Measurements from ENCODE around the gene VAT1L.

VAT1L gene

DNA sequence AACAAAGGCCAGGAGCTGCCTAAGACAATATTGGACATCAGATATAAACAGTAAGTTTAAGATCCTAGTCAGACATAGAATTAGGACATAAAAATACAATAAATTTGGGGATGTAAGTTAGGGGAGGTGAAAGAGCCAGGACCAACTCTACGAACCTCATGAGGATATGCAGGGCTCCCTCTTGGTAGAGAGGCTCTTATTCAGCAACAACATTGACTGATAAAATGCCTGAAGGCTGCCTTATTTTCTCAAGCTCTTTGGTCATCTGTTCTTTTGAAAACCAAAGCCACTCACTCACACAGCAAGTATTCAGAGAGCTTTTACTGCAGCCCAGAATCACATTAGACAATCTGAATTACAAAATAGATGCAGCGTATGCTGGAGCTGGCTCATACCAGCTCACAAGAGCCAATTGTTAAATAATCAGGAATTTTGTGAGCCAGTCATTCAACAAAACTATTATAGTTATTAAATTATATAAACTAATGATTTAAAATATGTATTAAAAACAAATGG lies 125.4 kb downstream of the VAT1L start:
- Mint-ChIP-seq H3K4me1 (ENCODE audit: low read depth) (no peaks in the 10 kb centered on the region), H3K4me3 (no peak overlapping the region), H3K27me3 (no peaks in the 10 kb centered on the region), H3K36me3 (ENCODE audit: low read depth) (no peaks in the 10 kb centered on the region), H3K9me3 (no peaks in the 10 kb centered on the region), H3K27ac (no peak overlapping the region)
- intact Hi-C loops (cut with micrococcal nuclease) = no loop called here

DNA sequence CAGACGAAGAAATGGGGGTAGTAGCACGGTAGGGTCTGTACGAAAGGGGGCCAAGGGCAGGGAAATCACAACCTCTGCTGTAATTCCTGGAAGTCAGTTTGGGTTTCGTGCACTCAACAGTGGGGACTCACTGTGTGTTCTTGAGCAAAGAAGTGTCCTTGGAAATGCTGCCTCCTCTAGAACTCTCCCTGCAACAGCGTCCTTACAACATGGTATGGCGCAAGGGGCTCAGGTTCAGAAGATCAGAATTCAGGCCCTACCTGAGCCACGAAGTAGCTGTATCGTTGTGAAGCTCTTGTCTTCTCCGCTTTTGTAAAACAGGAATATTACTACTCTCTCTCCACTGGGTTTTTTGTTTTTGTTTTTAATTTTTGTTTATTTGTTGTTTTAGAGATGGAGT lies 127.7 kb downstream of the VAT1L start:
- intact Hi-C loops (cut with micrococcal nuclease) = no loop called here
- Mint-ChIP-seq H3K9me3 (no peaks in the 10 kb centered on the region), H3K27ac (no peak overlapping the region), H3K4me1 (ENCODE audit: low read depth) (no peaks in the 10 kb centered on the region), H3K36me3 (ENCODE audit: low read depth) (no peaks in the 10 kb centered on the region), H3K4me3 (no peak overlapping the region), H3K27me3 (no peaks in the 10 kb centered on the region)

DNA sequence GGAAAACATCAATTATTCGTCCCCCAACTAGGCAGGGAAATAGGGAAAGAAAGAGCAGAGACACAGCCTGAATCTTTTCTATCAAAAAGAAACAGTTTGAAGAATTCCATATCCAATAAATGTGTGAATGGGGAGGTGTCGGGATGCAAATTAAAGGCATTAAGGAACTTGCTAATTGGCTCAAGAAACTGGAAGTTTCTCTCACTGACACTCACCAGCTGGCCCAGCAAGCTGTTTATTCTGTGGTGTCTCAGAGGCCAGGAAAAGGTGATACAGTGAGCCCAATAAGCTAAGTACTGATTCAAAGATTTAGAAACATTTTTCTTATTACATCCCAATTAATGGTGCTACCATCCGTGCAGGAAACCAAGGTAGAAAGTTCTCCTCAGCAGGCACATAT lies 129.6 kb downstream of the VAT1L start:
- Mint-ChIP-seq H3K9me3 (no peaks in the 10 kb centered on the region), H3K36me3 (ENCODE audit: low read depth) (no peaks in the 10 kb centered on the region), H3K4me1 (ENCODE audit: low read depth) (no peaks in the 10 kb centered on the region), H3K27ac (no peak overlapping the region), H3K4me3 (no peak overlapping the region), H3K27me3 (no peaks in the 10 kb centered on the region)
- intact Hi-C loops (cut with micrococcal nuclease) = no loop called here

DNA sequence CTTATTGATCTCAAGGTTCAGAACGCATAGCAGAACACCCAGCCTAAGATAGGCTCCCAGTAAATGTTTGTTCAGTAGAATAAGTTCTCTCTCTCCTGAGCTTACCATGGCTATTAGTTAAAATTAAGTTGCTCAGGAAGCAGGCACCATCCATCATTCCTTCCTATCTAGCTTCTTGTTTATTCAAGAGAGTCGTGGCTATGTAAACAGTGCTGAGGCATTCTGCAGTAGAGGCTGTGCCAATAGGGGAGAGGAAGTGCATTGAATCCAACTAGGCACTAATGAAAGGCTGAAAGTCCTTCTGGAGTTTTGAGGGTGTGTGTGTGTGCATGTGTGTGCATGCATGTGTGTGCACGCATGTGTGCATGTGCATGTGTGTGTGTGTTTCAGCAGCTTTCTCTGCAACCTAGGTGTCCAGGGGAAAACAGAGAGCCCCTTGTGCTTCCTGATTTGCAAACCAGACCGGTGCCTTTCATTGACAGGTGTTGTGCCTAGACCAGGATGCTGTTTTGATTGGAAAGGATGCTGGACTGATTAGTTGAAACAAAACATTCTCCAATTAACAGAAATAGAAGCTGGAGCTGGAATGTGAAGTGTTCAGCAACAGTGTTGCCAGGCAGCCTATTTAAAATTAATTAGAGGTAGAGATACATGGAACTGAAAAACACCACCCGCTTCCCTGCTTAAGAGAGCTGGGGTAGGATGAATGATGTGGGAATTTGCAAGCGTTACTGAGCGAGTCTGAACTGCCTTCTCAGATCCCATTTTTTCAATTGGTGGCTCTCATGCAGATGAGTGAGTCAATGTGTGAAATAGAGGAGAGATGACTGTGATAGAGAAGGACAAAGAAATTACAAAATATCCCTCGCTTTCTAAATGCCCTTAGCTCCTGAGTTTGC lies 130.7 kb downstream of the VAT1L start:
- Mint-ChIP-seq H3K36me3 (ENCODE audit: low read depth) (no peaks in the 10 kb centered on the region), H3K4me3 (no peak overlapping the region), H3K4me1 (ENCODE audit: low read depth) (no peaks in the 10 kb centered on the region), H3K9me3 (no peaks in the 10 kb centered on the region), H3K27me3 (no peaks in the 10 kb centered on the region), H3K27ac (no peak overlapping the region)
- intact Hi-C loops (cut with micrococcal nuclease) = no loop called here

DNA sequence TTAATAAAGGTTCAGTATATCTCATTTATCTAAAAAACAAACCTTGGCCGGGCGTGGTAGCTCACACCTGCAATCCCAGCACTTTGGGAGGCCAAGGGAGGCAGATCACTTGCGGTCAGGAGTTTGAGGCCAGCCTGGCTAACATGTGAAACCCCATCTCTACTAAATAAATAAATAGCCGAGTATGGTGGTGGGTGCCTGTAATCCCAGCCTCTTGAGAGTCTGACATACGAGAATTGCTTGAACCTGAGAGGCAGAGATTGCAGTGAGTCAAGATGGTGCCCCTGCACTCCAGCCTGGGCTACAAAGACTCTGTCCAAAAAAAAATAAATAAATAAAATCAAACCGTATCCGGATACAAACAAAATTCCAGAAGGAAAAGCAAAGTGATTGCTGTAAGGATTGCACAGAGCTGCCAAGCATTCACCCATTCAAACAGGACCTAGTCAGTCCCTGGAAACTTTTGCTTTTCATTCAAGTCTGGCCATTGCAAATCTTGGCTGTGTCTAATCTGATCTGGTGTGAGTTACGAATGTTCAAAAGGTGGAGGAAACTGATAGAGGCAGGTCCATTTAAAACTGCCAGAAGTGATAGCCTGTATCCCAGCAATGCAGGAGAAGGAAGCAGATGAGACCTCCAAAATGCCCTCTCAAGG lies 131.5 kb downstream of the VAT1L start:
- no peak overlapping the region for H3K27ac Mint-ChIP-seq
- H3K27me3 Mint-ChIP-seq = no peaks in the 10 kb centered on the region
- intact Hi-C loops (cut with micrococcal nuclease) = no loop called here
- no peaks in the 10 kb centered on the region for H3K36me3 Mint-ChIP-seq (ENCODE audit: low read depth)
- no peak overlapping the region for H3K4me3 Mint-ChIP-seq
- H3K4me1 Mint-ChIP-seq (ENCODE audit: low read depth) = no peaks in the 10 kb centered on the region
- H3K9me3 Mint-ChIP-seq = no peaks in the 10 kb centered on the region

DNA sequence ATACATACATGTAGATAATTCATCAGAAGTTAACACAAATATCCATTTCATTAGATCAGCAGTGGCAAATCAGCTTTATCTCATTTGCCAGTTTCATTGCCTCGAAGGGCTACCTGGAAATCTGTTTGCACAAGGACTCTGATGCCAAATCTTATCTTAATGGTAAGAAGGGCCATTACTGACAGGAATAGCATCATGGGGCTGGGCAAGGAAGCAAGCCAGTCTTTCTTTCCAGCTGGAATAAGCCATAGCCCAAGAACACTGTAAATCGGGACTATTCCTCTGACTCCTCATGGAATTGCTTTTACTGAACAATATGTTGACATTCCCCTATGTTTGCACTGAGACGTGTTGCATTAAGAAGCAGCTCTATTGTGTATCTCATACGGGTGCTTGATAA lies 132.6 kb downstream of the VAT1L start:
- intact Hi-C loops (cut with micrococcal nuclease) = no loop called here
- Mint-ChIP-seq H3K4me3 (no peak overlapping the region), H3K36me3 (ENCODE audit: low read depth) (no peaks in the 10 kb centered on the region), H3K4me1 (ENCODE audit: low read depth) (no peaks in the 10 kb centered on the region), H3K9me3 (no peaks in the 10 kb centered on the region), H3K27me3 (no peaks in the 10 kb centered on the region), H3K27ac (no peak overlapping the region)

DNA sequence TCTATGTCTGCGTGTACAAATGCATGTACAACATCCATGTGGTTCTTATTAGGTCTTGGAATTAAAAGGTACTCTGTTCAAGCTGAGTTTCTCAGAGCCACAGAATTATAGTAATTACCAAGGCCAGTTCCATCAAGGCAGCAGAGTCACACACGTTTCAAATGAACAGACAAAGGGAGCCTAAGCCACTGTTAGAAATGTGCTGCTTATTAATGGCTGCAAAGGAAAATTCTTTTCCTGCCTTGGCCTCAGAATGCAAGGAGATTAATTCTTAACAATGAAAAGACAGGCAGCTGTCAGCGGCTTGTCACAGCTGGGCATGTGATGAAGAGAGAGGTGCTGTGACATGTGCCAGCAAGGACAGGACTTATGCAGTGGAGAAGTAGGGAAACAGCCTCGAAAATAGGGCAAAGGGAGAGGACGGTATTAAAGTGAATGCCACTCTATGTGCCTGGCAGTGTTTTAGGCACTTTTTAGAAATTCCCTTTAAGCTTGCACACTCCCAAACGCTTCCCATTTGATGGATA lies 133.9 kb downstream of the VAT1L start:
- Mint-ChIP-seq H3K9me3 (no peaks in the 10 kb centered on the region), H3K4me1 (ENCODE audit: low read depth) (no peaks in the 10 kb centered on the region), H3K4me3 (no peak overlapping the region), H3K27me3 (no peaks in the 10 kb centered on the region), H3K27ac (no peak overlapping the region), H3K36me3 (ENCODE audit: low read depth) (no peaks in the 10 kb centered on the region)
- intact Hi-C loops (cut with micrococcal nuclease) = no loop called here

DNA sequence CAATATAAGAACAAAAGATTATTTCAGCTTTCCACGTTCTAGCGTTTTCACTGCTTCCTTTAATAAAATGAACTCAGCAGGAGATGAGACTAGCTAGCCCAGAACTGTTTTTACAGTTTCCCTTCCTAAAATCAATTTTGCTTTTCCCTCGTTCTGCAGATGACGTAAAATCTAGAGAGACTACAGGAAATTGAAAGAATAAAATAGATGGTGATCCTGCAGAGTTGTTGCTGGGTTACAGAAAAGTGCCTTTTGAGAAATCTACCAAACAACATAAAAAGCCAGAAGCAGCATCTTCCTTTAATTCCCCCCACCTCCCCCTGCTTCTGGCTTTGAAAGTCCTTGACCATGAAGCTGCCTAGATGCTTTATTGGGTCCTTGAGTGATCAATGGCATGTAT lies 137.2 kb downstream of the VAT1L start:
- intact Hi-C loops (cut with micrococcal nuclease) = no loop called here
- Mint-ChIP-seq H3K27ac (no peak overlapping the region), H3K4me3 (no peak overlapping the region), H3K4me1 (ENCODE audit: low read depth) (no peaks in the 10 kb centered on the region), H3K9me3 (no peaks in the 10 kb centered on the region), H3K27me3 (no peaks in the 10 kb centered on the region), H3K36me3 (ENCODE audit: low read depth) (no peaks in the 10 kb centered on the region)

DNA sequence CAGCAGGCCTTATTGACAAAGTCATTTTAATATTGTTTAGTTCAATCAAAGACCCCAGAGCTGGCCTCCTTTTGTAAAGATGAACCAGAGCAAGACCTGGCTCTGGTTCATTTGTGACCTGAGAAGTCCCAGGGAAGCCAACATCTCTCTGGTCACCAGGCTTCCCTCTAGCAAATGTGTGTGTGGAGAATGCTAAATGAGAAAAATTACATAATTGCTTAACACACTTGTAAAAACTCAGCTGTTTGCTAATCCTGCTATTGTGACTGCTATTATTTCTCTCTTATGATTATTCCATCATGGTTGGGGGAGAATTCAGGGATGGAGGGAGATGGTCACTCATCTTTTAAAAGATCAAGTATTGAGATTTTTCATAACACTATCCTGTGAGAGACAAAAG lies 139.7 kb downstream of the VAT1L start:
- Mint-ChIP-seq H3K27me3 (peaks cover 3% of the 10 kb centered on the region), H3K4me3 (no peak overlapping the region), H3K9me3 (no peaks in the 10 kb centered on the region), H3K27ac (no peak overlapping the region), H3K36me3 (ENCODE audit: low read depth) (no peaks in the 10 kb centered on the region), H3K4me1 (ENCODE audit: low read depth) (no peaks in the 10 kb centered on the region)
- intact Hi-C loops (cut with micrococcal nuclease) = no loop called here

DNA sequence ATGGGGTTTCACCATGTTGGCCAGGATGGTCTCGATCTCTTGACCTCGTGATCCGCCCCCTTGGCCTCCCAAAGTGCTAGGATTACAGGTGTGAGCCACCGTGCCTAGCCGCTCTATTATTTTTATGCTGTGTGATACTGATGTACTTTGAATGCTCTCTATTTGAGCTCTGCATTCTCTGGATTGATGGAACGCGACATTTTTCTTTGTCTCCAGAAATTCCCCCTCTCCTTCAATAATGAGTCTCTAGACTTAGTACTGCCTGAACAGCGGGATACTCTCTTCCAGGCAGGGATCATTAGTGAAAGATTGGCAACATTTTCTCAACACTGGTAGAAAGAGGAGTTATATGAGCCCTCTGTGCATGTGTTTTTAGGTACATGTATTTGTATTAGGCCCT lies 140.6 kb downstream of the VAT1L start:
- H3K4me3 Mint-ChIP-seq = no peak overlapping the region
- H3K27me3 Mint-ChIP-seq = peaks cover 4% of the 10 kb centered on the region
- H3K36me3 Mint-ChIP-seq (ENCODE audit: low read depth) = no peaks in the 10 kb centered on the region
- H3K4me1 Mint-ChIP-seq (ENCODE audit: low read depth) = no peaks in the 10 kb centered on the region
- H3K27ac Mint-ChIP-seq = no peak overlapping the region
- intact Hi-C loops (cut with micrococcal nuclease) = no loop called here
- no peaks in the 10 kb centered on the region for H3K9me3 Mint-ChIP-seq

DNA sequence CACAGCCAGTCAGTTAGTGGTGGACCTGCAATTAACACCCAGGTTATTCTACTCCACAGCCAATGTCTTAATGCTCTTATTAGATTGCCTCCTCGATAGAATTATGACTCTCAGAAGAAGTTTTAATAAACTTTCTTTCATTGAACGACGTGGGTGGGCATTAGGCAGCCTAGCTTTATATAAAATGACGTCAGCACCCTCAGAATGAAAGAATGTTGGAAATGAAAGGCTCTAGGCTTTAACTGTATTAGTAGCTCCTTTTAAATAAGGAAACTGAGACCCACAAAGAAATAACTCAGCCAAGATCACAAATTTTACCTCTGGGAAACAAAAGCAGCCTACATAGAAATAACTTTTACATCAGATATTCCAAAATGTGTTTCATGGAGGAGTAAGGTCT lies 142.7 kb downstream of the VAT1L start:
- Mint-ChIP-seq H3K4me1 (ENCODE audit: low read depth) (no peaks in the 10 kb centered on the region), H3K36me3 (ENCODE audit: low read depth) (no peaks in the 10 kb centered on the region), H3K4me3 (no peak overlapping the region), H3K9me3 (no peaks in the 10 kb centered on the region), H3K27me3 (peaks cover 6% of the 10 kb centered on the region), H3K27ac (no peak overlapping the region)
- intact Hi-C loops (cut with micrococcal nuclease) = no loop called here

DNA sequence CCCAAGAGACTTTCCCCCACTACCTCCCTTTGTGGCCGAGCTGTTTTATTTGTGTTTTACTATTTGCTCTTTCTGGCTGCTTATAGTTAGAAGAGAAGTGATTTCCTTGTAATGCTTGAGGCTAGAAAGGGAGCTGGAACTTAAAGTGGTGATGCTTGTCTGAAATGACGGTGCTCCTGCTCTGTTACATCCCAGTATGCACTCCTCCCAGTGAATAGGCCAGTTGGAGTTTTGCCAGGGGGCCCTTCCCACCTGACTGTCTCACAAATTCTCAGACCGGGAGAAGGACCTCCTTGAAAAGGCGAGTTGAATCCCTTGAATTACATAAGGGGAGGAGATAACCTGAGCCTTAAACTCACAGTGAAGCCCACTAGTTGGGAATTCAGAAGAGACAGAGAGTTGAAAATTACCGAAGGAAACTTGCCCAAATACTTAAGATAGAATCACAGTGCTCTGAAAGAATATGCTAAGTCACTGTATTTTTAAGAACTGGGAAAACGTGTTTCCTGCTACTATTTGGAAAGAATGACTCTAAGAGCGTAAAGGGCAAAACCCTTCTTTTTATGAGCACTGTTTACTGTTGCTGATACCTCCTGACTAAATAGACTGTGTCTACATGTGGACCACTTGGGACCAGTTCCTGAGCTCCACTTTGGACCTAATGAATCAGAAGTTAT lies 149.2 kb downstream of the VAT1L start:
- H3K27me3 Mint-ChIP-seq = peaks cover 5% of the 10 kb centered on the region
- intact Hi-C loops (cut with micrococcal nuclease) = no loop called here
- H3K36me3 Mint-ChIP-seq (ENCODE audit: low read depth) = no peaks in the 10 kb centered on the region
- no peak overlapping the region for H3K4me3 Mint-ChIP-seq
- no peak overlapping the region for H3K27ac Mint-ChIP-seq
- peaks cover 20% of the 10 kb centered on the region for H3K9me3 Mint-ChIP-seq
- H3K4me1 Mint-ChIP-seq (ENCODE audit: low read depth) = peaks cover 6% of the 10 kb centered on the region

DNA sequence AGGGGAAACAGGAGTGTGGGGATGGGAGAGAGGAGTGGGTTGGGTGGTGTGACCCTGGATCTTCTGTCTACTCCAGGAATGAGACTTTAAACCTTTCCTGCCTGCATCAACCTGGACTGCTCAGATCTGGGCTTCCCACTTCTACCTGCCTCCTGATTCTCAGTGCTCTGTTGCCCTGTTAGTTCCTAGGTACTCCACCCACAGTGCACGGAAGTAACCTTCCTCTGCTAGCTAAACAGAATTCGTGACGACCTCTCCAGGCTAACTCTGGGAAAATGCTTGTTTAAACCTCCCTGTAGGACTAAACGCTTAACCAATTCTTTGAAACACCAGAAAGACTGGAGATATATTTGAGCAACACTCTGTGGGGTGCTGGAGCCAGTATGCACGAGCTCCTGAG lies 150.5 kb downstream of the VAT1L start:
- intact Hi-C loops (cut with micrococcal nuclease) = no loop called here
- Mint-ChIP-seq H3K4me1 (ENCODE audit: low read depth) (peaks cover 6% of the 10 kb centered on the region), H3K4me3 (no peak overlapping the region), H3K27ac (no peak overlapping the region), H3K27me3 (peaks cover 4% of the 10 kb centered on the region), H3K36me3 (ENCODE audit: low read depth) (no peaks in the 10 kb centered on the region), H3K9me3 (peaks cover 21% of the 10 kb centered on the region)

DNA sequence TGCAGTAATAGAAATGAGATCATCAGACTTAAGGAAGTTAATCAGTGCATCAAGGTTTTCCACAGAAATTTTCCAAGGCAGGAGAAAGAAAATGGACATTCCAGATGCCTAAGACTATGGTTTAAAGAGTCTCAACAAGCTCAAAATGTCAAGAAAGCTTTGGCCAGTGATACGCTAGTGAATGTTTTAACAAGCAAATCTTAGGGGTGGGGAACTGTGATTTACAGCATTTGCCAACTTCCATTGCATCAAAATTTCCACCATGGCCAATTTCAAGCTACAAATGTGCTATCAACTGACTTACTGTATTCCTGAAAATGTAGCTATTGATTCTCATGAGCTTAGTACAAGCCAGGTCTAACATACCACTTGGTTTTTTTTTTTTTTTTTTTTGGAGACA lies 151.6 kb downstream of the VAT1L start:
- H3K4me1 Mint-ChIP-seq (ENCODE audit: low read depth) = peaks cover 6% of the 10 kb centered on the region
- peaks cover 21% of the 10 kb centered on the region for H3K9me3 Mint-ChIP-seq
- no peak overlapping the region for H3K27ac Mint-ChIP-seq
- intact Hi-C loops (cut with micrococcal nuclease) = no loop called here
- no peak overlapping the region for H3K4me3 Mint-ChIP-seq
- H3K27me3 Mint-ChIP-seq = peaks cover 4% of the 10 kb centered on the region
- no peaks in the 10 kb centered on the region for H3K36me3 Mint-ChIP-seq (ENCODE audit: low read depth)

Data from dendritic cell treated with granulocyte-macrophage colony-stimulating factor and Interleukin-4, amounts not matched to agents 40 ng/mL and 50 ng/mL, for 4 days (primary cell).